ENCODE data around the gene SWSAP1. TPM values are rescaled to one million over a fixed set of nuclear protein-coding genes. Genes with fewer than 3 reads are reported as not detected.
A peak's percentile ranks its signal among the peaks of the same experiment; 100 is the strongest.

The SWSAP1 gene
- total RNA-seq, 1 donor from 2014 or later = 1.0 TPM

DNA sequence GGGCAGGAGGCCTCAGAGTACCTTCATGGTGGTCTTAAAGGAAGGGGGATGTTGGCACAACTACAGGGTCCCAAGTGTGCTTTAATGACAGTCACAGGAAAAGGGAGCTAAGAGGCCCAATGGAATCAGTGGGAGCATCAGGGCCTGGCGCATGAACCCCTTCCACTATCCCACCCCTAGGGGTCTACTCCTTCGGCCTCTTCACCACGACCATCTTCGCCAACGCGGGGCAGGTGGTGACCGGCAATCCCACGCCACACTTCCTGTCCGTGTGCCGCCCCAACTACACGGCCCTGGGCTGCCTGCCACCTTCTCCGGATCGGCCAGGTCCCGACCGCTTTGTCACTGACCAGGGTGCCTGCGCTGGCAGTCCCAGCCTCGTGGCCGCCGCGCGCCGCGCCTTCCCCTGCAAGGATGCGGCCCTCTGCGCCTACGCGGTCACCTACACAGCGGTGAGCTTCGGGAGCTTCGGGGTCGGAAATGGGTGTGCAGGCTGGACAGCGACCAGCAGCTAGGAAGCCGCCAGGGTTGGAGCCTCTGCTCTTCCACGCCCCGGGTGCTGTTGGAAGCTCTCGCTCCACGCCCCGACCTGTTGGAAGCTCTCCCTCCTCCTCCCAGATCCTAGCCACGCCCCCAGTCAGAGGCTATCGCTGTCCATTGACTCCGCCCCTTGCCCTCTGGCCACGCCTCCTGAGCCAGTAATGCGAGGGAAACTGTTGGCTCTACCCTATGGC, 13.3 kb upstream of the SWSAP1 start:
- Mint-ChIP-seq H3K4me1 (peaks cover 13% of the 10 kb centered on the region), H3K36me3 (no peaks in the 10 kb centered on the region), H3K4me3 (peak overlapping the region; percentile 80), H3K27me3 (ENCODE audit: insufficient read depth, low read depth) (peaks cover 16% of the 10 kb centered on the region), H3K9me3 (no peaks in the 10 kb centered on the region), H3K27ac (no peak overlapping the region)
- peaks cover 49% of the 10 kb centered on the region for H3K27me3 ChIP-seq
- H3K9ac ChIP-seq = no peak overlapping the region
- H3K27ac ChIP-seq = no peak overlapping the region
- H2AFZ ChIP-seq (replicated peaks) = no peak overlapping the region
- peak overlapping the region; percentile 77 for H3K4me2 ChIP-seq
- no peaks in the 10 kb centered on the region for H3K9me3 ChIP-seq (ENCODE audit: low read depth)
- H3F3A ChIP-seq (ENCODE audit: low read depth) = peaks cover 6% of the 10 kb centered on the region
- peaks cover 4% of the 10 kb centered on the region for H3K4me1 ChIP-seq
- DNase-seq (ENCODE audit: low spot score) = peak; percentile 97
- H4K20me1 ChIP-seq (ENCODE audit: low read depth) = peaks cover 25% of the 10 kb centered on the region
- no peak for TF ChIP-seq EZH2phosphoT487 (IDR thresholded peaks at IDR 0.05)
- TF ChIP-seq, protein P1, sequence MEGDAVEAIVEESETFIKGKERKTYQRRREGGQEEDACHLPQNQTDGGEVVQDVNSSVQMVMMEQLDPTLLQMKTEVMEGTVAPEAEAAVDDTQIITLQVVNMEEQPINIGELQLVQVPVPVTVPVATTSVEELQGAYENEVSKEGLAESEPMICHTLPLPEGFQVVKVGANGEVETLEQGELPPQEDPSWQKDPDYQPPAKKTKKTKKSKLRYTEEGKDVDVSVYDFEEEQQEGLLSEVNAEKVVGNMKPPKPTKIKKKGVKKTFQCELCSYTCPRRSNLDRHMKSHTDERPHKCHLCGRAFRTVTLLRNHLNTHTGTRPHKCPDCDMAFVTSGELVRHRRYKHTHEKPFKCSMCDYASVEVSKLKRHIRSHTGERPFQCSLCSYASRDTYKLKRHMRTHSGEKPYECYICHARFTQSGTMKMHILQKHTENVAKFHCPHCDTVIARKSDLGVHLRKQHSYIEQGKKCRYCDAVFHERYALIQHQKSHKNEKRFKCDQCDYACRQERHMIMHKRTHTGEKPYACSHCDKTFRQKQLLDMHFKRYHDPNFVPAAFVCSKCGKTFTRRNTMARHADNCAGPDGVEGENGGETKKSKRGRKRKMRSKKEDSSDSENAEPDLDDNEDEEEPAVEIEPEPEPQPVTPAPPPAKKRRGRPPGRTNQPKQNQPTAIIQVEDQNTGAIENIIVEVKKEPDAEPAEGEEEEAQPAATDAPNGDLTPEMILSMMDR (IDR thresholded peaks at IDR 0.05) = peak; percentile 33
- H3K4me3 ChIP-seq = peak overlapping the region; percentile 38
- H3K79me2 ChIP-seq (ENCODE audit: low read depth) = no peaks in the 10 kb centered on the region
- no peaks in the 10 kb centered on the region for H3K36me3 ChIP-seq

DNA sequence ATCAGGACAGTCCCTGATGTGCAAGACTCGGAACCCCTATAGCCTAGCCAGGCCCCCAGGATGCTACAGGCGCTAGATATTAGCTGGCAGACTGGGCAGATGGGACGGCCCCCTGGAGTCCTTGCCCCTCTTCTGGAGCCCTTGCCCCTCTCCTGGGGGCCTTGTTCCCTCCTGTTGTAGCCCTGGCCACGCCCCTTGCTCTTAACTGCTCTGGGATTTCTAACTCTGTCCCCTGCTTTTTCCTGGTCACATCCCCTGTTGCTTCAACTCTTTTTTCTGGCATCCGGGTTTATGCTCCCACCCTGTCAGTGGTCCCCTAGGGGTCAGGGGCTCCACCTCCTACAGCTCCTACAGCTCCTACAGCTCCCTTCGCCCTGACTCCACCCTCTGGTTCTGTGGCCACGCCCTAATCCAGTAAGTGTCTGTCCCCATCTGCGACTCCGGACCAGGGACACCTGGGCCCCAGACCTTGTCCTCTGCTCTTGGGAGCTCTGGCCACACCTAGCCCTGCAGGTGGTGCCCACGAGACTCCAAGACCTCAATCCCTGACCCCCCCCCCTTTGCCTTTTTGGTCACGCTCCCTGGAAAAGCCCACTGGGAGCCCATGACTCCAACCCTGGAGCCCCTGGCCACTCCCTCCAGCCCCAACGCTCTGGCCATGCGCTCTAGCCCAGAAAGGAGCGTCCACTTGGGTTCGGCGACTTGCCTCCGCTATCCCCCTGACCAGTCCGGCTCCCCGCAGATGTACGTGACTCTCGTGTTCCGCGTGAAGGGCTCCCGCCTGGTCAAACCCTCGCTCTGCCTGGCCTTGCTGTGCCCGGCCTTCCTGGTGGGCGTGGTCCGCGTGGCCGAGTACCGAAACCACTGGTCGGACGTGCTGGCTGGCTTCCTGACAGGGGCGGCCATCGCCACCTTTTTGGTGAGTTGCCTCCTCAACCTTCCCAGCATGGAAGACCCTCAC, 12.4 kb upstream of the SWSAP1 start:
- Mint-ChIP-seq H3K4me1 (peaks cover 10% of the 10 kb centered on the region), H3K36me3 (no peaks in the 10 kb centered on the region), H3K9me3 (no peaks in the 10 kb centered on the region), H3K27ac (no peak overlapping the region), H3K27me3 (ENCODE audit: insufficient read depth, low read depth) (peaks cover 11% of the 10 kb centered on the region), H3K4me3 (peak overlapping the region; percentile 80)
- Histone ChIP-seq H4K20me1 (ENCODE audit: low read depth) (peaks cover 25% of the 10 kb centered on the region), H3K9me3 (ENCODE audit: low read depth) (no peaks in the 10 kb centered on the region), H3K36me3 (no peaks in the 10 kb centered on the region), H3K79me2 (ENCODE audit: low read depth) (no peaks in the 10 kb centered on the region), H2AFZ (replicated peaks) (no peak overlapping the region), H3K27me3 (peaks cover 41% of the 10 kb centered on the region), H3K27ac (no peak overlapping the region), H3K4me1 (peaks cover 4% of the 10 kb centered on the region), H3K4me2 (peak overlapping the region; percentile 77), H3K9ac (no peak overlapping the region), H3F3A (ENCODE audit: low read depth) (peaks cover 6% of the 10 kb centered on the region), H3K4me3 (peak overlapping the region; percentile 38)
- DNase-seq (ENCODE audit: low spot score) = no peak
- TF ChIP-seq EZH2 (IDR thresholded peaks at IDR 0.05) (no peak), EZH2phosphoT487 (IDR thresholded peaks at IDR 0.05) (no peak)
- TF ChIP-seq, protein P1 (IDR thresholded peaks at IDR 0.05) = no peak

DNA sequence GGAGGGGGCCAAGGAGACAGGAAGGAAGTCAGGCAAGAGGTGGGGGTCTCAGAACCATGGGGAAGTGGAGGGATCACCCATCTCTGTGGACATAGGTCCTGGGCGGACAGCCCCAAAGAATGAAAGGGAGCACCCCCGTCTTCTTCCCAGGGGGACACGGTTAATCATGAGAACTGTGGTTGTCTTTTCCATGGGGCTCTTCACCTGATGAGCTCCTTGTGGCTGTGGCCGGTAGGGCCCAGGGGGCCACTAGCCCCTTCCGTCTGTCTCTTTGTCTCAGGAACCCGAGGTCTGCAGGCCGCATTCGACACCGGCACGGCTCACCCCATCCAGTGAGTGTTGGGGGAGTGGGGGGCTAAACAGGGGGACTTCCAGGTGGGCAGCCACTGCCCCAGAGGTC, 10.6 kb upstream of the SWSAP1 start:
- H3K36me3 Mint-ChIP-seq = no peaks in the 10 kb centered on the region
- Histone ChIP-seq H3K4me1 (peaks cover 4% of the 10 kb centered on the region), H3K9ac (no peak overlapping the region), H3K36me3 (no peaks in the 10 kb centered on the region), H3K27ac (no peak overlapping the region), H2AFZ (replicated peaks) (no peak overlapping the region), H3K79me2 (ENCODE audit: low read depth) (no peaks in the 10 kb centered on the region), H3K9me3 (ENCODE audit: low read depth) (no peaks in the 10 kb centered on the region), H4K20me1 (ENCODE audit: low read depth) (peaks cover 25% of the 10 kb centered on the region), H3K27me3 (peaks cover 24% of the 10 kb centered on the region), H3K4me2 (no peak overlapping the region), H3F3A (ENCODE audit: low read depth) (peaks cover 6% of the 10 kb centered on the region), H3K4me3 (no peak overlapping the region)
- peaks cover 5% of the 10 kb centered on the region for H3K27me3 Mint-ChIP-seq (ENCODE audit: insufficient read depth, low read depth)
- DNase-seq (ENCODE audit: low spot score) = no peak
- H3K4me1 Mint-ChIP-seq = peaks cover 10% of the 10 kb centered on the region
- no peaks in the 10 kb centered on the region for H3K9me3 Mint-ChIP-seq
- H3K4me3 Mint-ChIP-seq = no peak overlapping the region
- H3K27ac Mint-ChIP-seq = no peak overlapping the region
- TF ChIP-seq, protein P1 (IDR thresholded peaks at IDR 0.05) = no peak
- TF ChIP-seq EZH2phosphoT487 (IDR thresholded peaks at IDR 0.05) (no peak), EZH2 (IDR thresholded peaks at IDR 0.05) (no peak)
